ENCODE measurements around the gene CD5L.

CD5L gene

DNA sequence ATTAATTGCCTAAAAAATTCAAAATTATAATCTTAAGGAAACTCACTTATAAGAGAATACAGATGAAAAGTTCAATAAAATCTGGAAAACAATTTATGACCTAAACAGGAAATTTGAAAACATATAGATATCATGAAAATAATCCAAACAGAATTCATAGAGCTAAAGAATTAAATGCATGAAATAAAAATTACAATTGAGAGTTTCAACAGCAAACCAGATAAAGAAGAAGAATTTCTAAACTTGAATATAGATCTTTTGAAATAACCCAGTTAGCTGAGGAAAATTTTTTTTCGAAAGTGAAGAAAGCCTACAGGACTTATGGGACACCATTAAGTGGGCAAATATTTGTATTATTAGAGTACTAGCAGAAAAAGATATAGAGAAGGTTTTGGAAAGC, 28.3 kb downstream of the CD5L start:
- DNase-seq (ENCODE audit: low spot score): no peak

- no peak for DNase-seq (ENCODE audit: low spot score)
Observed at GRCh38 chr1:157806431-157807149, 35.0 kb downstream of the CD5L start.

GRCh38 chr1:157803851-157804250, 37.8 kb downstream of the CD5L start:
- no peak for DNase-seq (ENCODE audit: low spot score)

- DNase-seq (ENCODE audit: low spot score): no peak
Observed at GRCh38 chr1:157799996-157800395, 41.6 kb downstream of the CD5L start.

- DNase-seq (ENCODE audit: low spot score): no peak
Observed at GRCh38 chr1:157798211-157798610, 43.4 kb downstream of the CD5L start.

DNA sequence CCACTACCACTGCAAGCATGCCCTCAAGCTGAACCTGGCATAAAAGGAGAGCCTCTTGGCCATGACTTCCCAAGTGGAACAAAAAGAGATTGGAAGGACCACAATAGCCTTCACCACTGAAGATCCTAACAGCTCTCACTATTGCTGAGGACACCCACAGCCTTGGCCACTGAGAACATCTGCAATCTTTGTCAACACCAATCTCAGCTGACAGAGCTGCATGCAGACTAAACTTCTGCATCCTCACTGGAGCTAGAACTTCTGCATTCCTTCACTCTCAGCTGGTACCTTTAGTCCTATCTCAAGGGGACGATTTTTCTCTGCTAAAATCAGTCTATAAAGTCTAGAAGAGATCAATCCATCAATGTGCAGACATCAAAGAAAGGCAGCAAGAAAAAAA, 56.4 kb downstream of the CD5L start:
- no peak for DNase-seq (ENCODE audit: low spot score)

DNA sequence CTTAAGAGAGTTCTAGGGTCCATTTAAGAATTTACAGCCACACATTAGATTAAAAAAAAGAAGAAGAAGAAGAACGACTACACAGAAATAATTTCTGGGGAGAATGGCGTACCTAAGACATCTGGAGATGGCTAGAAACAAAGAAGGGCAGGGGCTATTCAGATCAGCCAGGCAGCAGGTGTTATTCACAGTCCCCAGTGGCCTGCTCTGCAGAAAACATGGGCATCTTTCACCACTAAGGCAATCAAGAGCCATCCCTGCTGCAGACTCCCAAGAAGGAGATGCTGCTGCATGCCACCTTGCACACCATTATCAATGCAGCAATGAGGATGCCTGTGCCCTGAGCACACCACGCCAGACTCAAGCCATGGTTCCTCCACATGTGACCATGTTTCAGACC, 56.8 kb downstream of the CD5L start:
- no peak for DNase-seq (ENCODE audit: low spot score)

DNA sequence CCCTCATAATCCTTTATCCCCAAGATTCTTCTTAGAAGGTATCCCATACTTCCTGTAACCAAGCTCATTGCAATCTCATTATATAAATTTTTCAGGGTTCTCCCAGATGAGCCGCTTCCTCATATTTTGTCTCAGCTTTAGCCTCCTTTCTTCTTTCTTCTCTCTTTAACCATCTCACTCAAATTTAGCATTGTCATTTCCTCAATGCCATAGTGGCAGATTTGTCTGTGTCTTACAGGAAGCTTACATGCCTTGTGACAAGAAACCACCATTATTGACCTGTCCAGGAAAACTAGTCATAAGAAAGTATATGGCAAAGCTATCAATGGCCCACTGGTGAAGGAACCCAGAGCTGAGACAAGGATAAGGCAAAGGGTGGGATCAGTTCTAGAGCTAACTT, 58.7 kb downstream of the CD5L start:
- DNase-seq (ENCODE audit: low spot score): no peak

DNA sequence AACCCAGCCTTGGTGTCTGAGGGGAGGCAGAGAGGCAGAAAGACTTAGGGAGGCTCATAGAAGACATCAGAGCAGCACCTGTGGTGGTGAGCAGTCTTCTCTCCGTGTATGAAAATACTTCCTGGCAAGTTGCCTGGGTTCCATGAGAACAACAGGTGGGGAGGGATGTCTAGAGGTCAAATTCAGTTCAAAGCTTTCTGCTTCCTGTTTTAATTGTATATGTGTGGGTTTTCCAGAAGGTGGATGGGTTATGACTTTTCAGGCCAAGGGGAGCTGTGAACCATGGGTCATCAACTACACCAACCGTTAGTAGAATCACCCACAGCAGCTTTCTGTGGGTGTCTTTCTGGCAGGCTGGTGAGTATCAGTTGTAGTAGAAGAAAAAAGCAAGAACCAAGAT, 60.6 kb downstream of the CD5L start:
- DNase-seq (ENCODE audit: low spot score): no peak

All from hepatic stellate cell (primary cell).